HepG2 (cell line): Measurements from ENCODE around the gene LDHB. TPM values are rescaled to one million over a fixed set of nuclear protein-coding genes. Genes with fewer than 3 reads are reported as not detected.
A peak's percentile ranks its signal among the peaks of the same experiment; 100 is the strongest.

Experiments
- ATAC-seq: fragments of 200-7000 bp; cut with Tn5 transposase; 3 replicates; pipeline ENCODE4 v1.9.1; 2020; ENCODE audit warnings: mild to moderate bottlenecking, moderate library complexity
- BruUV-seq: library from RNA; stranded (reverse); fragments of 400-500 nt; replicated peaks from 2 replicates; lab custom pipeline; 2021; lab: Mats Ljungman, UMichigan
- CTCF ChIA-PET: fragments of 300-600 bp; formaldehyde crosslinking; extraction: SDS; loops from one replicate; lab custom pipeline; 2021; ENCODE audit warnings: low total read pairs, inconsistent platforms, low intra/inter-chr PET ratio; lab: Yijun Ruan, JAX
- POLR2A ChIA-PET: fragments of 350-600 bp; sonication (Branson Sonifier 250); formaldehyde crosslinking; loops from one replicate; lab custom pipeline; 2020; ENCODE audit warnings: antibody characterized with exemption, inconsistent platforms; lab: Yijun Ruan, JAX
- DNase-seq: peaks from one replicate; pipeline ENCODE4 v3.0.0-alpha.2; 2015; ENCODE audit warnings: low spot score
- FAIRE-seq: peaks from 3 replicates; lab custom pipeline; 2011; peaks lifted over from hg19 to GRCh38; lab: Jason Lieb, UNC
- H2AFZ ChIP-seq: one replicate; pipeline ENCODE4 v1.6.1; 2011; ENCODE audit warnings: low read length, inconsistent platforms
- H3K27ac ChIP-seq: fragments of 300-600 bp; 3 replicates; pipeline ENCODE4 v1.8.0; 2011; ENCODE audit warnings: mixed run types, mild to moderate bottlenecking, mixed read lengths, low read length, inconsistent platforms; ENCODE audit not compliant: insufficient read depth; ENCODE audit errors: extremely low read length
- H3K27me3 ChIP-seq, 2 experiments: fragments of 200-600 bp in 1 of 2; 2 replicates in 1 of 2; 3 replicates in 1 of 2; pipeline versions ENCODE4 v1.6.0 to v1.8.0; 2011; ENCODE audit warnings: low read length in 2 of 2, mild to moderate bottlenecking in 2 of 2, moderate library complexity in 2 of 2, inconsistent platforms in 1 of 2; ENCODE audit not compliant: insufficient read depth in 2 of 2, control insufficient read depth in 1 of 2
- H3K36me3 ChIP-seq, 2 experiments: fragments of 200-600 bp in 1 of 2; replicated peaks in 1 of 2; 2 replicates in 1 of 2; 3 replicates in 1 of 2; pipeline versions ENCODE4 v1.5.1 to v1.8.0; 2011; ENCODE audit warnings: low read length in 2 of 2, inconsistent platforms in 1 of 2; ENCODE audit not compliant: insufficient read depth in 2 of 2, control insufficient read depth in 1 of 2
- H3K4me1 ChIP-seq: 2 replicates; pipeline ENCODE4 v1.5.1; 2012; ENCODE audit warnings: low read length, inconsistent platforms; ENCODE audit not compliant: insufficient read depth
- H3K4me2 ChIP-seq: 2 replicates; pipeline ENCODE4 v1.6.0; 2011; ENCODE audit warnings: low read depth, low read length, inconsistent platforms
- H3K4me3 ChIP-seq, 3 experiments: fragments of 200-600 bp in 1 of 3; sonication (generic), shearing (Covaris generic) in 1 of 3; replicated peaks in 1 of 3; 2 replicates each; pipeline ENCODE4 v1.5.1; 2011 to 2016; ENCODE audit warnings: low read length in 3 of 3, inconsistent platforms in 2 of 3, low read depth in 2 of 3, mild to moderate bottlenecking in 2 of 3, control low read depth in 1 of 3, mixed read lengths in 1 of 3; ENCODE audit not compliant: insufficient read depth in 1 of 3
- H3K79me2 ChIP-seq: one replicate; pipeline ENCODE4 v1.6.1; 2011; ENCODE audit warnings: low read length, inconsistent platforms; ENCODE audit not compliant: insufficient read depth
- H3K9ac ChIP-seq: 2 replicates; pipeline ENCODE4 v1.6.0; 2011; ENCODE audit warnings: mild to moderate bottlenecking, low read depth, low read length, inconsistent platforms; ENCODE audit not compliant: insufficient read depth
- H3K9me3 ChIP-seq: 2 replicates; pipeline ENCODE4 v1.5.1; 2012; ENCODE audit warnings: mild to moderate bottlenecking, low read length
- H4K20me1 ChIP-seq: 2 replicates; pipeline ENCODE4 v1.6.0; 2011; ENCODE audit warnings: inconsistent platforms, mild to moderate bottlenecking, low read length, moderate library complexity; ENCODE audit not compliant: insufficient read depth
- EP300 ChIP-seq, 3 experiments: sonication (generic) in 1 of 3; formaldehyde crosslinking in 1 of 3; IDR thresholded peaks; 2 replicates each; pipeline versions ENCODE4 v1.5.1 to v1.6.1; 2011 to 2020; ENCODE audit warnings: low read depth in 2 of 3, low read length in 2 of 3, borderline replicate concordance in 1 of 3, improper control_type of control experiment in 1 of 3, mild to moderate bottlenecking in 1 of 3, missing genetic modification reagents in 1 of 3, moderate library complexity in 1 of 3
- GABPB1 ChIP-seq: IDR thresholded peaks from 2 replicates; pipeline ENCODE4 v1.6.1; 2016; ENCODE audit warnings: mild to moderate bottlenecking, missing genetic modification reagents, moderate library complexity, missing compliant biosample characterization
- HOXA3 ChIP-seq: sonication (generic); formaldehyde crosslinking; IDR thresholded peaks from 2 replicates; pipeline ENCODE4 v1.5.0; 2020; ENCODE audit warnings: missing genetic modification reagents
- ISL2 ChIP-seq: sonication (generic); formaldehyde crosslinking; IDR thresholded peaks from 2 replicates; pipeline ENCODE4 v1.5.0; 2020; ENCODE audit warnings: missing genetic modification reagents
- LCORL ChIP-seq, 2 experiments: fragments of 450-650 bp in 1 of 2; sonication (generic) in 1 of 2; formaldehyde crosslinking in 1 of 2; IDR thresholded peaks; 2 replicates each; pipeline versions ENCODE4 v1.5.0 to v1.6.1; 2017 to 2020; ENCODE audit warnings: antibody characterized with exemption in 1 of 2, missing genetic modification reagents in 1 of 2
- MLLT10 ChIP-seq: sonication (generic); formaldehyde crosslinking; IDR thresholded peaks from 2 replicates; pipeline ENCODE4 v1.4.0; 2020; ENCODE audit warnings: missing genetic modification reagents
- ZNF30 ChIP-seq: sonication (generic); formaldehyde crosslinking; IDR thresholded peaks from 2 replicates; pipeline ENCODE4 v1.5.0; 2020; ENCODE audit warnings: mild to moderate bottlenecking, missing genetic modification reagents
- ZNF431 ChIP-seq: sonication (generic); formaldehyde crosslinking; IDR thresholded peaks from 2 replicates; pipeline ENCODE4 v1.9.0; 2022; ENCODE audit warnings: missing genetic modification reagents, low read depth, mild to moderate bottlenecking, borderline replicate concordance
- ZNF543 ChIP-seq: sonication (generic); formaldehyde crosslinking; IDR thresholded peaks from 2 replicates; pipeline ENCODE4 v1.4.0; 2020; ENCODE audit warnings: mild to moderate bottlenecking, missing genetic modification reagents
- ZNF605 ChIP-seq: sonication (generic); formaldehyde crosslinking; IDR thresholded peaks from 2 replicates; pipeline ENCODE4 v1.8.0; 2022; ENCODE audit warnings: mild to moderate bottlenecking, missing genetic modification reagents
- ZNF615 ChIP-seq: sonication (generic); formaldehyde crosslinking; IDR thresholded peaks from 2 replicates; pipeline ENCODE4 v1.5.0; 2020; ENCODE audit warnings: mild to moderate bottlenecking, missing genetic modification reagents, borderline replicate concordance
- ZNF644 ChIP-seq: IDR thresholded peaks from 2 replicates; pipeline ENCODE4 v1.6.1; 2016; ENCODE audit warnings: low read depth
- ZNF724P ChIP-seq: sonication (generic); formaldehyde crosslinking; IDR thresholded peaks from 2 replicates; pipeline ENCODE4 v1.8.0; 2022; ENCODE audit warnings: missing genetic modification reagents, borderline replicate concordance
- ZNF766 ChIP-seq: sonication (generic); formaldehyde crosslinking; IDR thresholded peaks from 2 replicates; pipeline ENCODE4 v1.5.0; 2020; ENCODE audit warnings: missing genetic modification reagents, borderline replicate concordance
- ZZZ3 ChIP-seq: sonication (generic); formaldehyde crosslinking; IDR thresholded peaks from 2 replicates; pipeline ENCODE4 v1.4.0; 2020; ENCODE audit warnings: missing genetic modification reagents, mild to moderate bottlenecking, borderline replicate concordance
- WGBS: methylation state at CpG from one replicate; pipeline ENCODE4 v1.1.6; 2017; ENCODE audit warnings: low lambda C conversion rate; 5-methylcytosine and 5-hydroxymethylcytosine counted together
- in situ Hi-C: cut with HindIII; loops from 2 replicates; pipeline ENCODE4 v1.10.0; 2017; ENCODE audit warnings: low pct_unique_long_range_greater_than_20kb; ENCODE audit not compliant: extremely low pct_ligation_motif_present
- intact Hi-C: fragments of 100-400 bp; cut with micrococcal nuclease; formaldehyde crosslinking; loops from one replicate; pipeline ENCODE4 v1.10.0; 2022; ENCODE audit not compliant: unreplicated experiment
- polyA plus RNA-seq, 8 experiments: library from polyadenylated mRNA; depleted of rRNA in 3 of 8; stranded (reverse) in 7 of 8; unstranded in 1 of 8; fragments of >200 nt; fragmentation: Illumina TruSeq in 4 of 8; extraction: Trizol in 4 of 8; gene quantifications; 2 replicates each; pipeline versions ENCODE4 v1.2.1 to v1.2.3, GENCODE V29; 2011 to 2016; ENCODE audit warnings: low read depth in 4 of 8, missing spikeins in 1 of 8, mixed read lengths in 1 of 8; ENCODE audit not compliant: insufficient read depth in 1 of 8
- total RNA-seq, 5 experiments: library from RNA; depleted of rRNA; stranded (reverse); fragments of >200 nt; fragmentation: Illumina TruSeq; extraction: Trizol; gene quantifications; 2 replicates each; pipeline ENCODE4 v1.2.3, GENCODE V29; 2016; ENCODE audit warnings: low read depth in 1 of 5
- TF ChIP-seq, protein P1 (sequence below): sonication (generic); formaldehyde crosslinking; IDR thresholded peaks from 2 replicates; pipeline ENCODE4 v1.4.0; 2020; ENCODE audit warnings: mild to moderate bottlenecking, missing genetic modification reagents
- TF ChIP-seq, protein P2 (sequence below): sonication (generic); formaldehyde crosslinking; IDR thresholded peaks from 2 replicates; pipeline ENCODE4 v1.5.0; 2020; ENCODE audit warnings: mild to moderate bottlenecking, missing genetic modification reagents, moderate library complexity

LDHB gene
- total and polyA plus RNA-seq, 2 of the 13 experiments (the other 11 are each of a cell fraction or from before 2014, with no cell fraction given): 0.08 TPM; not detected in 1

DNA sequence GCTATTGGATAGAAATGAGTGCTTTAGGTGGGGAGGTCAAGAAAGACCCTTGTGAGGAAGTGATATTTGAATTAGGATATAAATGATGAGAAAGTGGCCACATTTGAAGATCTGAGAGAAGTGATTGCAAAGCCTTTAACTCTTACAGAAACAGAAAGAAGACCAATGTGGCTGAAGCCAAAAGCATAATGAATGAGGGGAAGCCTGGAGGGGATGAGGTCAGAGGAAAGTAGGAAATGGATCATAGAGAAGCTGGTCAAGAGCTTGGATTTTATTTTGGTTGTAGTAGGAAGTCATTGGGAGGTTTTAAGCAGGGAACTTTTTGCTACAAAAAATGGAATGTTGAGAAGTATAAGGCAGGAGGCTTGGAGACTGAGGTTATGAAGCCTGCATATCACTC, 49.4 kb downstream of the LDHB start:
- Histone ChIP-seq H3K4me2 (no peak overlapping the region), H2AFZ (no peak overlapping the region), H3K9me3 (no peaks in the 10 kb centered on the region), H3K9ac (no peak overlapping the region), H3K27me3 (no peaks in the 10 kb centered on the region), H3K36me3 (no peaks in the 10 kb centered on the region), H3K79me2 (no peaks in the 10 kb centered on the region), H3K27ac (no peak overlapping the region), H3K4me3 (no peak overlapping the region), H4K20me1 (no peaks in the 10 kb centered on the region; the same call in 1 of the 2 replicates), H3K4me1 (no peaks in the 10 kb centered on the region)
- TF ChIP-seq GABPB1 (no peak), ZNF615 (no peak), ZNF605 (no peak), MLLT10 (CRISPR knock-in tag) (no peak), ZNF644 (no peak), ZNF30 (CRISPR knock-in tag) (no peak), HOXA3 (CRISPR knock-in tag) (no peak), ZNF724P (CRISPR knock-in tag) (no peak), ISL2 (CRISPR knock-in tag) (no peak), EP300 (IDR thresholded peaks at IDR 0.05; ENCODE audit: low read depth in 2 of 2, low read length in 2 of 2) (no peak), EP300 (CRISPR knock-in tag; IDR thresholded peaks at IDR 0.05; ENCODE audit: borderline replicate concordance) (no peak)
- intact Hi-C loops: no loop called here
- FAIRE-seq (no peak), DNase-seq (no peak), ATAC-seq (no peak)
- ChIA-PET CTCF (no interaction called here), POLR2A (no interaction called here)
- in situ Hi-C loops: no loop called here
- BruUV-seq: no TSS peak

DNA sequence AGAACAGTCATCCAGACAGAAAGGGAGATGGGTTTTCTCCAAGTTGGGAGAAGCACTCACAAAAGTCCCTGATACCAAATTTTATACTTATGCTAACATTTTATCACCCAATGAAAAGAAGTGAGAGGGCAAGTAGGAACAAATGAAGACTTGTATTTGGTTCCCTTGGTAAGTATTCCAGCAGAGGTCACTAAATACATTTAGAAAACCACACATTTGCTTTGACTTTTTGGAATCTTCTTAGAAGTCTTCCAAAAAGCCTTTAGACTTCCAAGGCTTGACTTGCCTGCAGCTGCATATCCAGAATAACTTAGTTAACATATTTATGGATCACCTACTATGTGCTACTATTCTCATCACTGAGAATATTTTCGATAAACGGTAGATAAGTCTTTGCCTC, 49.9 kb downstream of the LDHB start:
- H3K9me3 ChIP-seq: no peaks in the 10 kb centered on the region
- no TSS peak for BruUV-seq
- no peak overlapping the region for H3K27ac ChIP-seq
- whole genome bisulfite sequencing: 2% methylated on average over 2 of the region's 2 CpGs
- H3K79me2 ChIP-seq: no peaks in the 10 kb centered on the region
- ChIA-PET CTCF (interaction anchor here (0.9 kb wide), 1 partner anchor 73 kb away, joined by 3 read pairs; no protein-coding TSS in a partner anchor), POLR2A (no interaction called here)
- in situ Hi-C loops (no loop called here), intact Hi-C loops (loop anchor here (1.0 kb wide), 1 partner anchor 73 kb away; no protein-coding TSS in a partner anchor)
- no peaks in the 10 kb centered on the region; the same call in 1 of the 2 replicates for H4K20me1 ChIP-seq
- DNase-seq (no peak), FAIRE-seq (no peak), ATAC-seq (no peak)
- no peaks in the 10 kb centered on the region for H3K36me3 ChIP-seq
- H3K9ac ChIP-seq: no peak overlapping the region
- no peak overlapping the region for H3K4me2 ChIP-seq
- no peaks in the 10 kb centered on the region for H3K27me3 ChIP-seq
- H2AFZ ChIP-seq: no peak overlapping the region
- H3K4me3 ChIP-seq: no peak overlapping the region
- no peaks in the 10 kb centered on the region for H3K4me1 ChIP-seq
- TF ChIP-seq, protein P1, sequence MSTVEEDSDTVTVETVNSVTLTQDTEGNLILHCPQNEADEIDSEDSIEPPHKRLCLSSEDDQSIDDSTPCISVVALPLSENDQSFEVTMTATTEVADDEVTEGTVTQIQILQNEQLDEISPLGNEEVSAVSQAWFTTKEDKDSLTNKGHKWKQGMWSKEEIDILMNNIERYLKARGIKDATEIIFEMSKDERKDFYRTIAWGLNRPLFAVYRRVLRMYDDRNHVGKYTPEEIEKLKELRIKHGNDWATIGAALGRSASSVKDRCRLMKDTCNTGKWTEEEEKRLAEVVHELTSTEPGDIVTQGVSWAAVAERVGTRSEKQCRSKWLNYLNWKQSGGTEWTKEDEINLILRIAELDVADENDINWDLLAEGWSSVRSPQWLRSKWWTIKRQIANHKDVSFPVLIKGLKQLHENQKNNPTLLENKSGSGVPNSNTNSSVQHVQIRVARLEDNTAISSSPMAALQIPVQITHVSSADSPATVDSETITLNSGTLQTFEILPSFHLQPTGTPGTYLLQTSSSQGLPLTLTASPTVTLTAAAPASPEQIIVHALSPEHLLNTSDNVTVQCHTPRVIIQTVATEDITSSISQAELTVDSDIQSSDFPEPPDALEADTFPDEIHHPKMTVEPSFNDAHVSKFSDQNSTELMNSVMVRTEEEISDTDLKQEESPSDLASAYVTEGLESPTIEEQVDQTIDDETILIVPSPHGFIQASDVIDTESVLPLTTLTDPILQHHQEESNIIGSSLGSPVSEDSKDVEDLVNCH (CRISPR knock-in tag): no peak
- TF ChIP-seq ZNF431 (CRISPR knock-in tag) (no peak), LCORL (IDR thresholded peaks at IDR 0.05) (no peak), LCORL (CRISPR knock-in tag; IDR thresholded peaks at IDR 0.05) (no peak), ZNF766 (CRISPR knock-in tag) (no peak), ZZZ3 (no peak), ZNF543 (CRISPR knock-in tag) (no peak)
- TF ChIP-seq, protein P2, sequence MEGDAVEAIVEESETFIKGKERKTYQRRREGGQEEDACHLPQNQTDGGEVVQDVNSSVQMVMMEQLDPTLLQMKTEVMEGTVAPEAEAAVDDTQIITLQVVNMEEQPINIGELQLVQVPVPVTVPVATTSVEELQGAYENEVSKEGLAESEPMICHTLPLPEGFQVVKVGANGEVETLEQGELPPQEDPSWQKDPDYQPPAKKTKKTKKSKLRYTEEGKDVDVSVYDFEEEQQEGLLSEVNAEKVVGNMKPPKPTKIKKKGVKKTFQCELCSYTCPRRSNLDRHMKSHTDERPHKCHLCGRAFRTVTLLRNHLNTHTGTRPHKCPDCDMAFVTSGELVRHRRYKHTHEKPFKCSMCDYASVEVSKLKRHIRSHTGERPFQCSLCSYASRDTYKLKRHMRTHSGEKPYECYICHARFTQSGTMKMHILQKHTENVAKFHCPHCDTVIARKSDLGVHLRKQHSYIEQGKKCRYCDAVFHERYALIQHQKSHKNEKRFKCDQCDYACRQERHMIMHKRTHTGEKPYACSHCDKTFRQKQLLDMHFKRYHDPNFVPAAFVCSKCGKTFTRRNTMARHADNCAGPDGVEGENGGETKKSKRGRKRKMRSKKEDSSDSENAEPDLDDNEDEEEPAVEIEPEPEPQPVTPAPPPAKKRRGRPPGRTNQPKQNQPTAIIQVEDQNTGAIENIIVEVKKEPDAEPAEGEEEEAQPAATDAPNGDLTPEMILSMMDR (CRISPR knock-in tag): 0 out of 2 replicates have a peak, but pooled peaks have one; percentile 24
